GM18858 (cell line): ENCODE measurements around the gene DMD.
"Not testable (repeated sequence)": the region's sequence is repeated elsewhere in the genome, so short reads cannot be mapped to it uniquely, and the experiment has no call there.

ENCODE experiments used
- ATAC-seq: cut with Tn5 transposase; IDR thresholded peaks from one replicate; pipeline ENCODE4 v1.9.1; 2021; ENCODE audit not compliant: unreplicated experiment

Gene DMD

DNA sequence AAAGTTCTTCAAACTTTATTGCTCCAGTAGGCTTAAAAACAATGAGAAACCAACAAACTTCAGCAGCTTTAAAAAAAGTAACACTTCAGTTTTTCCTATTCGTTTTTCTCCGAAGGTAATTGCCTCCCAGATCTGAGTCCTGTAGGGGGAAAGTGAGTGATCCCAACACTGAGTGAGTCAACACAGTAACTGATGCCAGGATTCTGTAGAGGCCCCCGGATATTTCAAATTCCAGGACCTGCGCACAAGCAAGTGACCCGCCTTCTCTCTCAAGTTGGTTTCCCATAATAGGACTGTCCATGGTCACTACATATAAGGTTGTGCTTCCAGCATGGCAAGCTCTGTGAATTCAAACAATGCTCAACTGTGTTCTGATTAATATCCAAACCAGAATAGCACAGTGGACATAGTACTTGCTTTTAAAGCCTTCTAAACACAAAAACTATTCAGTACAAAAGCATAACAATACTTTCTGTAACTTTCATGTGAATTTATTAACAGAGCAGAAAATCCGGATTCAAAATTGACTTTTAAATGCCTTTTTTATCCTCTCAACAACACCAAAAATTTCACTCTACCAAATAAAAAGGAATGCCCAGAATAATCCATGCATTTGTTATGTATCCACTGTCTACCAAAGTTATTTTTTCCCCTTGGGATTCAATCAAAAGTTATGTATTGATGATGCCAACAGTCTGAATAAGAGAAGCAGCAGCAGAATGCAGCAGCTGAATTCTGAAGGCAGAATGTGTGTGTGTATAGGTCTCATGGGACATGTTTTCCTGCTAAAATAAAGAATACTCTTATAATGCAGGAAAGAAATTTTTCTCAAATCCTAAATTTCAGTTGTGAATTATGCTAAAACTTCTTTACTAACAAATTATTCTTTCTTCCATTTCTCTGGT is at the start of gene DMD:
TSS of gene DMD (minus strand) at position 194 of the 905 bp plus-strand sequence. CDS start 237 bp downstream, outside the sequence.
- no peak for ATAC-seq

DNA sequence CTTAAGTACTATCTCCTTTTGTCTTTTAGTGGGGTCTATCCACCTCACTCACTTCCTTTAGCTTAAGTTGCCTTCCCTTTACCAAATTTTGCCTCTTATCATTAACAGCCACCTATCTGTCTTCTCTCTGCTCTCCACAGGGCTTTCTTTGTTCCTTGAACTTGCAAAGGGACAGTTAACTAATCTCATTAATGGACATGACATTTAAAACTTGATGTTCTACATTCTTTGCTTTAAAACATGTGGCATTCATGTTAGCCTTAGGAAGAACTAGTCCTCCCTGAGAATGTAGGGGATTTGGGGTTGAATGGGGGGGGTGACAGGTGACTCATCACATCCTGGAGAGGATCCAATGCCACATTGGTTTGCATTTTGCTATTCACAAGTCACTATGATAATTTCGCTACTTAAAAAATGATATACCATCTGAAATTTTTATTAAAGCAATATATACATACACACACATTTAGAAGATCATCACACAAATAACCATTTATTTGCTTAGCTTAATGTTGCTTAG is 41.0 kb upstream of the DMD start:
- no peak for ATAC-seq

DNA sequence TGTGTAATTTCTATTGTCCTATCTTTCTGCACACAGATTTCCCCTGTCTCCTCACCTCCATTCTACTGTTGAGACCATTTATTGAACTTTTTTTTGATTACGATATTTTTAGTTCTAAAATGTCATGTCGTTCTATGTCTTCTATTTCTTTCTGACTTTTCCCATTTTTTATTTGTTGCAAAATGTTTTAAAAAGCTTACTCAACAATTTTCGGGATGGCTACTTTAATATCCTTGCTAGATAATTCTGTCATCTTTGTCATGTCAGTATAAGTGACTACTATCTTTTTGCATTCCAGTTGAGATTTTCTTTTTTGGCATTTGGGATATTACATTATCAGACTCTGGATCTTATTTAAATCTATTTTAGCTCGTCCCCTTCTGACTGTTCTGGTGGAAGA is 7.5 kb upstream of the DMD start:
- no peak for ATAC-seq

DNA sequence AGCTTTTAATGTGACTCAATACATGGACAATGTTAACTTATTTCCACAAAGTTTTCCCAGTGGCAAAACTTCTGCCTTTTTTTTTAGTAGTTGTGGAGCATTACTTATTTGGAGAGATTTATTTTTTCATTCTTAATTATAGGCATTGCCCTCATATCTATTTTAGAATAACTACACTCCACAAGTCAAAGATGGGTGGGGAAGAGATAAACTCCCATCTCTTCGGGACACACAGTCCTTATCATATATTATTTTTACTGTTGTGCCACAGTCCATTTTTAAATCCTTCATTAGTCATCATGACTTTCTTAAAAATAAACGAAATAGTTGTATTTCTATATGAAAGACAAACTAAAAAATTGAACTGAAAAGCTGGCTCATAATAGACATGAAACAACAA is 1.2 kb downstream of the DMD start:
- ATAC-seq, result no peak

DNA sequence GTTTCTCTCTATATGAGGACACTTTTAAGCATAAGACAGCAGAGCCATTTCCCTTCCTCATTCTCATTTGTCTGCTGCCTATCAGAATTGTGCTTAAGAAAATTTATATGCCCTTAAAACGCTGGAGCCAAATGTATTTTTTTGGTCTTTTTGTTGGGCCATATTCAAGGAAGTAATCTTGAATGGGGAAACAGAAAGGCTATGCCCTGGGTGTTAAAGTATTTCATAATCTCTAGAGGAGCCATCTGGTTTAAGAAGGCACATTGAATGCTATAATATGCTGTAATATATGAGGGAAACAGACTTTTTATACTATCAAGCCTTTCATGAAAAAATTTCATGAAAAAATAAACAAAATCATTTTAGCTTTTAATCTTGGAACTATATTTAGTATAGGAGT is 4.3 kb downstream of the DMD start:
- no peak for ATAC-seq

DNA sequence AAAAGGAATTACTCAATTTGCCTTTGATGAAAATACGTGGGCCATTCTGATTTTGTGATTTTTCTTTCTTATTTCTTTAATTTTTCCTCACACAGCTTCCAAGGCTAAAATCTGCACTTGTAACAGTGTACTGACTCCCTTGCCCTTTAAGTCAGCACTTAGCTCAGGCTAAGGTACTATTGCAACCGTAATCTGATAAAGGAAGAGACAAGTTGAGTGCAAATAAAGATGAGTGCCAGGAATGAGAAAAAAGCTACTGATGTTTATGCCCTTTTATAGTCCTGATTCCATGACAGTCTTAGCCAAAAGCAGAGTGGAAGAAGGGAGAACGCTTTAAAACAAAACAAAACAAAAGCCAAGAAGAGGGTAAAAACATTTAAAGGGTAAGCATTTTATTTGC is 6.0 kb downstream of the DMD start:
- ATAC-seq, result no peak

DNA sequence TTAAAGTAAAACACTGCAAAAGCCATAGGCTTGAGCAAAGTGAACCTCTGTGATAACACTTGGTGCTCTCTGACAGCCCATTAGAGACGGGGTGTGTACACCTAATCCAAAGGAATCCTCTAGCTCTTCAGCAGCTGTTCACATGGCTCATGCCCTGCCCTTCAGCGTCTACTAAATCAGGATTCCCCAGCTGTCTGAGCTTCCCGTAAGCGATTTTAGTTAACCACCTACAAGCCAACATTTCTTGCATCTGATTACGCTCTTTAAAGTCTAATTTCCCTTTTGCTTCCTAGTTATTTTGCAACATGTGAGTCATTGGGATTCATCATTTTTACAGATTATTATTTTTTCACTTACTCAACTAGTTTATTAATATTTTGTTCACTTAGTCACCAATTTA is 6.5 kb downstream of the DMD start:
- no peak for ATAC-seq

DNA sequence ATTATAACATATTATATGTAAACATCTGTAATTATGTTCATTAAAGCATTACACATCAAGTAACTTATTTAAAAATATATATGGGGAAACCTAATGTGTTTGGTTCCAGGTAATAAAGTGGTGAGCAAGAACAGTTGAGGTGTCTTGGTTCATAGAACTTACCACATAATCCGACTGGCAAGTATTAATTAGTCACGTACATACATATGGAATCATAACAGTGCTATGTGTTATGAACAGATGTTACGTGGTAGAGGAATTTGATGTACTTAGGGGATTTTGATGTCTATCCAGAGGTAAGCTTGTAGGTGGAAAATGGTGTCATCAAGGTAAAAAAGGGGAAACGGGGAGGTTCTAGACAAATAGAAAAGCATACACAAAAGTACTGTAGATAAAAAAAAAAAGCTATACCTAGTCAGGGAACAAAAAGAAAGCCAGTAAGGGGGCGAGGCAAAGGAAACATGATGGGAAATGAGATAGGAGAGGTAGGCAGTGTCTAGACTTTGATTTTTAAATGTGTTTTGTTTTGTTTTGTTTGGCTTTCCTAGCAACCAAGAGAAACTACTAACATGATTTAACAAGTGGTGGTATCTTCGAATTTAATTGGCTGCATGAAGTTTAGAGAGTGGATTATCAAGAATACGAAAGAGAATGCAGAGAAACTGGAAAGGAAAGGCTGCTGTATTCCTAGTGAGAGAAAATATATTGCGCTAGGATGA is 12.6 kb downstream of the DMD start:
- ATAC-seq, result no peak

DNA sequence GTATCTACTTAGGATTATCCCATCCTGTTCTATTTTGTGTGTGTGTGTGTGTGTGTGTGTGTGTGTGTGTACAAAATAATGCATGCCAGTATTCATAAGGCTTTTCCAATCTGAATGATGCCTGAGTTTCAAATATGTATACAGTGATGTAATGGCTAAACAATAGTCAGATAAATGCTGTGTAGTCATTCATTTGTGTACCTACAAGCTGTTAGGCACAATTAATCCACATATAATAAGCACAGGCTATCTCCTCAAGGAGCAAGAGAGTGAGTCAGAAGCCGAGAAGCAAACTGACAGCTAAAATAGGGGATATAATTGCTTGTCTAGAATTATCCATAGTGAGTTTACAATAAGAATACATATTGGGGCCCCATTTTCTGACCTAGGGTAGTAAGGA is 15.7 kb downstream of the DMD start:
- no peak for ATAC-seq

DNA sequence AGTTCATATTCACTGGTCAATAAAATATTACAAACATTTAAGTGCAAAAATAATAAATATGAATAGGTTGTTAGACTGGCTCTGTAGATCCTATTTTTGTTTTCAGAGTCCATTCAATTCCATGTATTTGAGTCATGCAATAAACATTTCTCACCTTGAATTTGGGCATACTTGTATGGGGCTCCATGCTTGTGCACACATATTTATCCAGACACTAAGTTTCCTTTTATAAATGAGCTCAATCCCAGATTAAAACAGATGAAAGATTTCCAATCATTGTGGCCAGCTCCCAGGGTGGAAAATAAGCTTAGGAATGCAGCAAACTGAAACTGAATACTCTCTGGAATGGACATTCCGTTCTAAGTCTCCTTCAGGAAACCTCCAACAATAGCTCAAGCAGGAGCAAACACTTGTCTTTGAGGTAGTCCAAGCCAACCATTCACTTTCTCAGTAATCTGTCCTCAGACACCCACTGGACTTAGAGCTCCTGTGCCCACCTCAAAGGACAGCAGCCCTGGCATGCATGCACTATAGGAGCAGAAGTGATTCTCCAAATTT is 16.4 kb downstream of the DMD start:
- ATAC-seq, result no peak

DNA sequence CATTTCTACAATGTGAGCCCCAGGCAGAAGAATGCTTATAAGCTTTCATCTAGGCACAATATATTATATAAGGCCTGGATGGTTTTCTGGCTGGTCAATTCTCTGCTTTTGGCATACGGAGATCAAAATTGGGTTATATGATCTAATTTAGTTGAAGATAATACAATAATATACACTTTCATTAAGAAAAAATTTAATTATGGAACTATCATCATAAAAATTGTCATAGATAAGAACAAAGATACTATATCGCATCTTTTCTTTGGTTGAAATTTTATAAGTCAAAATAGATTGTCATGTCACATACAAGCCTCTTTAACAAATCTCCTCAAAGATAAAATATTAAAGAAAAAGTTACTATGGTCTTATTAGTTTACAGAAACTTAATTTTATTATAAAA is 17.1 kb downstream of the DMD start:
- no peak for ATAC-seq

DNA sequence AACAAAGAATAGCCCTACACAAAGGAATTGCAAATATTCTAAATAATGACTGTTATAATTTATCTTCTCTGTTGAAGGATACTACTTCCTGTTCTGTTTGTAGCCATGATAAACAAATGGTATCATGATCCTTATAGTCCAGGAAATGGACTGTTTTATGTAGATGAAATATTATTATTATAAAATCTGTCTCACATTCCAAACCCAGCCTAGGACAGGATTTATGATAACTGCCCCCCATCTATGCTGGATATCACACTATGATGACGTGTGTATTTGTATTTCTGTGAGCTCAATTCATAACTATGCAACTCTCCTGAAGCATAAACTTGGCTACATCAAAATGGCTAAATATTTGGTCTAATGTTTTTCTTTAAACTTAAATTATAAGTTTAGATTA is 21.3 kb downstream of the DMD start:
- no peak for ATAC-seq

DNA sequence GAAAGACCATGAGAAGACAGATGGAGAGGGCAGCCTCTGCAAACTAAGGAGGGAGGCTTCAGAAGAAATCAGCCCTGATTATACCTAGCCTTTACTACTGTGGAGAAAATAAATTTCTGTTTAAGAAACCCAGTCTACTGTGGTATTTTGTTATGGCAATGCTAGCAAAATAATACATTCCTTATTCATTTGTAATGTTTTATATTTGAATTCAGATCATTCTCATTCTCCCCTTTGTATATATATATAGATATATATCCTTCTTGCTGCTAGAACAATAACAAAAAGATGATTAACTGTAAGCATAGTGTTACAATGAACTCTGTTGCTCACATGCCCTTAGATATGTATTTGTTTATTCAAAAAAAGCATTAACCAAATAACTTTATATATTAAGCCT is 22.5 kb downstream of the DMD start:
- no peak for ATAC-seq

DNA sequence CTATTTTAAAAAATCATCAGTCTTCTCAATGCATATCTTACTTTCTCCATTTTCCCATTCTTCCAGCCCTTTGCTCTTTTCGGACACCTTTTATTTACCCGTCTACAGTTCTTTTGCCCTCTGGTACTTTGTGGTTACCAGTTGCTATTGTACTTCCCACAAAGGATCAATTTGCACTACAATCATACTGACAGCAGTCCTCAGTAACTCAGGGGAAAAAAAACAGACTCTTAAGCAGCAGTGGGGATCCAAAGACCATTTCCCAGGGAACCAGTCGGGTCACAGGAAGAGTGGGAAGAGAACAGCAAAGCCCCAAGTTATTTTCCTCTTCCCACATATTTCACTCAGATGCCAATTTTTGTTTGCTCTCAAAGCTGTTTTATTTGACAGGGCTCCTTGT is 23.1 kb downstream of the DMD start:
- ATAC-seq, result no peak

DNA sequence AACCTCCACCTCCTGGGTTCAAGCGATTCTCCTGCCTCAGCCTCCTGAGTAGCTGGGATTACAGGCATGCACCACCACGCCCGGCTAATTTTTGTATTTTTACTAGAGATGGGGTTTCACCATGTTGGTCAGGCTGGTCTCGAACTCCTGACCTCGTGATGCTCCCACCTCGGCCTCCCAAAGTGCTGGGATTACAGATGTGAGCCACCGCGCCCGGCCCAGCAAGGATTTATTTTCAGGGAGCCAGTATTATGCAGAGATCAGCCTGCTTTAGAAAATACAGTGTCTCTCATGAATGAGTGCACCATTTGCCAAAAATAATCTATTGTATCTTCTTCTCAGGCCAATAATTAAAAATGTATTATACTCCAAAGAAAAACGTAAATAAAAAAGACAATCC is 26.5 kb downstream of the DMD start:
- not testable (repeated sequence) for ATAC-seq

DNA sequence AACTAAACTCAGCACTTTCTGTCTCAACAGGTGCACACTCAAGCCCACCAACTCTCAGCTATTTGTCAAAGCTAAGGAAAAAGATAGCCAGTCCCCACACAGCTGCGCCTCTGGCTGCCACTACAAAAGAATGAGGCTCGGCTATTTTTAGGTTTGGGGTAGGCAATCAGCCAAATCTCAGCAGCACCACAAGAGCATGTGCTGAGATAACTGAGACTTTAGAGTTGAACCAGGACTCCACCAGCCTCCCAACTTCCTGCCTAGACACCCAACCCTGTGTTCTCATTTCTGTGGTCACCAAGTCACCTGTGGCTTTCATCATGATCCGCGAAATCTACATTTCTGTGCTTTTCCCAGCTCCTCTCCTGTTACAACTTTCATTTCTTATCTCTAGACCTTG is 28.0 kb downstream of the DMD start:
- no peak for ATAC-seq

DNA sequence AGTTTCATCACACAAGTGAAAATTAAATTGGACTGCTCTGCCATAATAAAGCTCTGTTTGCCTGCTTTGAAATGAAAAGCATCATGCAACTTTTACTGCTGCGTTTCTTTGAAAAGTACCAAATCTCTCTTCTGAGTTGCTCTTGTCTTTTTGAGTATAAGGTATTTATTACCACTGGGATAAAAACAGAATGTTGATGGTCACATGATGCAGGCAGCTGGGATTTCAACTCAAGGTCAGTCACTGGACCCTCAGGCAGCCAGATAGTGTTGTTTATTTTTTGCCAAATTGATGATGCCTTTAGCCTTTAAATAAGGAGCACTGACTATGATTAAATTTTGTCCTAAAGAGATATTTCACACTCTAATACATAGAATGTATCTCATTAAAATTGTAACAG is 32.7 kb downstream of the DMD start:
- ATAC-seq, result no peak

DNA sequence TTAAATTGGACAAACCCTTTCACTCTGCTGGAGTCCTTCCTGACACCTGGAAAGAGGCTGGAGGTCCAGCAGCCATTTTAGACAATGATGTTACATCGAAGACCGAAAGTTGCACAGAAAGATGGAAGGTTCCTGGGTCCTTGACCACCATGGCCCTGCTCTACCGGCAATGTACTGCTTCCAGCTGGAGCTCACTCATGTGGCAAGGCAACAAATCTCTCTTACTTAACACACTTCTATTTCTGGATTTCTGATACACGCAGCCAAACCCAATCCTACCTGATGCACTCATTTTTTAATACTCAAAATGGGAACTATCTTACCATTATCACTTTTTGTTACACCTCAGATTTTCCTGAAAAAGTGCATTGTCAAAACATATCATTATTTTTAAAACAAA is 33.1 kb downstream of the DMD start:
- no peak for ATAC-seq

DNA sequence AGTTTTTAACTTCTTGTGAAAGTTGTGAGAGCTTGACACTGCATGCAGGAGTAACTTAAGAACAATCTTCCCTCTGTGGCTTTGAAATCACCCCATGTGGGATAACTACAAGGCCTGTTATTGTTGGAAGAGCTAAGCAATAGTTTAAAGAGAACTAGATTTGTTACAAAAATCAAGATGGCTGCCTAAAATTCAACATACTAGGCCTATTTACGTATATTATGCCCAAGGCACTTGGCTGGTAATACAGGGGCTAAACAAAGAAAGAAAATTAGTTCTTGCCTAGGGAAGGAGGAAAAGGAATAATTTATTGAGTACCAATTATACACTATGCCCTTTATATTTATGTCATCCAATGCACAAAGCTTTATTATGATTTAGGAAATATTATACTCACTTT is 36.1 kb downstream of the DMD start:
- ATAC-seq, result no peak

DNA sequence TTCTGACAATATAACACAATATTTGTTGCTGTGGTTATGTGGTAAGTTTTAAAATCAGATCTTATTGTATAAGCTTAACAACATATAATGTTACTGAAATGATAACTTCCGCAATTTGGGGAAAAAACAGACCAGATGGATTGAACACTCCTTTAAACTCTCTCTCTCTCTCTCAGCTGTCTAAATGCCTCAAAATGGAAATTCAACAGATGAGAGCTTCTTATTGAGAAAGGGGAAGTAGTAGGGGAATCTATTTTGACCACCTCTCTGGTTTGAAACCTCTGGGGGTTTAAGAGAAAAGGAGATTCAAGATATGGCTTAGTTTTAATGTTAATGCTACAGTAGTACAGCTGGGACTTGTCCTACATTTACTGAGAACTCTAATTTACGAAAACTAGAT is 40.3 kb downstream of the DMD start:
- ATAC-seq, result no peak

DNA sequence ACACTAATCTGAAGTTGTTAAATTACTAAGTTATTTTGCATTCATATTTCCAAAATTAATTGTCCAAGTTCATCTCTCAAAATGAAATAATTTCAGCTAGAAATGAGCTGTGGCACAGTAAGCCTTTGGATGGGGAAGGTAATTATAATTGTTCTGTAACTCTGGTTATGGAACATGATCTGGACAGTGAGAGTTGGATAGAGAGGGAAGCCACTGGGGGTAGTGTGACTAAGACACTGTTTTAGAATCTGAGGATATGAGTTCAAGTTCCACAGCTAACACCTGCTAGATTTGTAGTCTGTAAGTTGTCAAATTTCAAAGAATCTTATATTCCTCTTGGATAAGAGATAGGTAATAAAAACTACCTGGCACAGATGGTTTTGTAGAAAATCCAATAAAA is 49.5 kb downstream of the DMD start:
- no peak for ATAC-seq

DNA sequence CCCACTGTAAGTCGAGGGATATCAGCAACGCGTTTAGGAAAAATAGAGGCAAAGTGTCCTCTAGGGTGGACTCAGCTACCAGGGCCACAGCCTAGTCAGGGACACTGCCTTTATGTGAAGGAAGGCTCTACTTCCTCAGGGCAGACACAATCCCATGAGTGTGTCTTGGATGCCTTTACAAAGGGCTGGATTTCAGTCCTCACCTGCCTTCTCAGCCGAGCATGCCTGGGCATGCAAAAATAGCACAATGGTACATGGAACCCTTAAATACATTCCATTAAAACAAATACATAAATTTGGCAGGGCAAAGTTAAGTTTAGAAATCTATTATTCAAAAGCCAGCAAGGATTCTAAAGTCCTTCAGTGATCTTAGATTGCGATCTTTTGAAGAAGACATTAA is 51.1 kb downstream of the DMD start:
- no peak for ATAC-seq
